COR-L47 (cell line): ENCODE data around the gene HCK.

Experiments
- DNase-seq: peaks from one replicate; lab custom pipeline; 2025; lab: John Stamatoyannopoulos, UW

The HCK gene

GRCh38 chr20:32127347-32127746, 75.3 kb downstream of the HCK start:
- no peak for DNase-seq

- DNase-seq: no peak
Observed at GRCh38 chr20:32128167-32128566, 76.1 kb downstream of the HCK start.

- no peak for DNase-seq
Observed at GRCh38 chr20:32129863-32130262, 77.8 kb downstream of the HCK start.

GRCh38 chr20:32130352-32130751, 78.3 kb downstream of the HCK start:
- DNase-seq: no peak

- no peak for DNase-seq
Observed at GRCh38 chr20:32130965-32131364, 78.9 kb downstream of the HCK start.

- DNase-seq: no peak
Observed at GRCh38 chr20:32132911-32133549, 81.0 kb downstream of the HCK start.

GRCh38 chr20:32134026-32134425, 82.0 kb downstream of the HCK start:
- DNase-seq: no peak

GRCh38 chr20:32135983-32136515, 84.0 kb downstream of the HCK start:
- DNase-seq: no peak

GRCh38 chr20:32138921-32139320, 86.9 kb downstream of the HCK start:
- no peak for DNase-seq

- no peak for DNase-seq
Observed at GRCh38 chr20:32139947-32140346, 87.9 kb downstream of the HCK start.

- DNase-seq: no peak
Observed at GRCh38 chr20:32140603-32141002, 88.6 kb downstream of the HCK start.

GRCh38 chr20:32141465-32141980, 89.5 kb downstream of the HCK start:
- DNase-seq: no peak

- DNase-seq: no peak
Observed at GRCh38 chr20:32142088-32142487, 90.0 kb downstream of the HCK start.

GRCh38 chr20:32142991-32143390, 90.9 kb downstream of the HCK start:
- DNase-seq: no peak

GRCh38 chr20:32144898-32145662, 93.0 kb downstream of the HCK start:
- no peak for DNase-seq

GRCh38 chr20:32149566-32150170, 97.6 kb downstream of the HCK start:
- no peak for DNase-seq

GRCh38 chr20:32150291-32150848, 98.3 kb downstream of the HCK start:
- DNase-seq: no peak
